ENCODE data around the gene CAV1. TPM values are rescaled to one million over a fixed set of nuclear protein-coding genes. Genes with fewer than 3 reads are reported as not detected.

The CAV1 gene
- total and polyA plus RNA-seq, 2 experiments from 2014 or later: 16.0 to 21.1 TPM

DNA sequence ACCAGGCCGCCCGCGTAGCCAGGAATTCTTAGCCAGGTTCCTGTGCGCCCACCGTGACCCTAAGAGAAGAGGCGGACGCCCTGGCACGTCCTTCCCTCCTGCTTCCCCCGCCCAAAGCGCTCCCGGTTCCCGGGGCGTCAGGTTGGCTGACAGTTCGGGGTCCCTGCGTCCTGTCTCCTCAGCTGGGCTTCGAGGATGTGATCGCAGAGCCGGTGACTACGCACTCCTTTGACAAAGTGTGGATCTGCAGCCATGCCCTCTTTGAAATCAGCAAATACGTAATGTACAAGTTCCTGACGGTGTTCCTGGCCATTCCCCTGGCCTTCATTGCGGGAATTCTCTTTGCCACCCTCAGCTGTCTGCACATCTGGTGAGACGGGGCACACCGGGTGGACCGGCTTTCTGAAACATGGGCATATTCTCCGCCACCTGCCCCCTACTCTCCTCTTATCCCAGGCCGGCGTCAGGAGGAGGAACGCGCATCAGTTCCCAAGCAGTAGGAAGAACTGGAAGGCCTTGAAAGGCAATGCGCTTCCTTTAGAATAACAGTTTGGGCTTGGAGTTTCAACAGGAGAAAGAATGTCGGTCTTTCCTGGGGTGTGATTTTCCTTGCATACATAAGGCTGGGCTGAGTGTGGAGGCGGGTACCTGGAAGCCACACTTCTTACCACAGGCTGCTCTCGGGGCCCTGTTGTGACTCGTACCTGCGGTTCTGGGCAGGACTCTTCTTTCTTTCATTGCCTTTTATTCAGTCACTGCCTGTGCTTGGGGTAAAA is 24.6 kb upstream of the CAV1 start:
- Histone ChIP-seq H3K4me2 (peak overlapping the region; percentile 99), H2AFZ (peak overlapping the region; percentile 99), H3K27ac (ENCODE audit: low read depth) (no peak overlapping the region), H3K27me3 (ENCODE audit: insufficient read depth) (peaks cover 30% of the 10 kb centered on the region), H3K9me2 (ENCODE audit: insufficient read depth) (no peaks in the 10 kb centered on the region), H3K4me1 (ENCODE audit: insufficient read depth) (peaks cover 11% of the 10 kb centered on the region), H3K36me3 (ENCODE audit: insufficient read depth) (no peaks in the 10 kb centered on the region), H3F3A (replicated peaks; ENCODE audit: low read depth) (peaks cover 6% of the 10 kb centered on the region; the same call in 1 of the 2 replicates), H3K4me3 (peak overlapping the region; percentile 87), H3K79me2 (replicated peaks; ENCODE audit: insufficient read depth) (no peaks in the 10 kb centered on the region), H4K20me1 (replicated peaks; ENCODE audit: insufficient read depth) (no peaks in the 10 kb centered on the region)
- TF ChIP-seq EZH2 (IDR thresholded peaks at IDR 0.05; ENCODE audit: low read depth, unreplicated experiment): peak; percentile 34
- TF ChIP-seq, protein P1, sequence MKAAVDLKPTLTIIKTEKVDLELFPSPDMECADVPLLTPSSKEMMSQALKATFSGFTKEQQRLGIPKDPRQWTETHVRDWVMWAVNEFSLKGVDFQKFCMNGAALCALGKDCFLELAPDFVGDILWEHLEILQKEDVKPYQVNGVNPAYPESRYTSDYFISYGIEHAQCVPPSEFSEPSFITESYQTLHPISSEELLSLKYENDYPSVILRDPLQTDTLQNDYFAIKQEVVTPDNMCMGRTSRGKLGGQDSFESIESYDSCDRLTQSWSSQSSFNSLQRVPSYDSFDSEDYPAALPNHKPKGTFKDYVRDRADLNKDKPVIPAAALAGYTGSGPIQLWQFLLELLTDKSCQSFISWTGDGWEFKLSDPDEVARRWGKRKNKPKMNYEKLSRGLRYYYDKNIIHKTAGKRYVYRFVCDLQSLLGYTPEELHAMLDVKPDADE (IDR thresholded peaks at IDR 0.05): no peak
- Mint-ChIP-seq H3K27me3 (ENCODE audit: insufficient read depth, low read depth, poor library complexity) (peaks cover 22% of the 10 kb centered on the region), H3K27ac (no peak overlapping the region), H3K4me1 (peaks cover 12% of the 10 kb centered on the region), H3K9me3 (no peaks in the 10 kb centered on the region), H3K4me3 (peak overlapping the region; percentile 85), H3K36me3 (ENCODE audit: low read depth) (no peaks in the 10 kb centered on the region)
- ATAC-seq (peak; percentile 69), DNase-seq (ENCODE audit: low spot score) (peak; percentile 71)

DNA sequence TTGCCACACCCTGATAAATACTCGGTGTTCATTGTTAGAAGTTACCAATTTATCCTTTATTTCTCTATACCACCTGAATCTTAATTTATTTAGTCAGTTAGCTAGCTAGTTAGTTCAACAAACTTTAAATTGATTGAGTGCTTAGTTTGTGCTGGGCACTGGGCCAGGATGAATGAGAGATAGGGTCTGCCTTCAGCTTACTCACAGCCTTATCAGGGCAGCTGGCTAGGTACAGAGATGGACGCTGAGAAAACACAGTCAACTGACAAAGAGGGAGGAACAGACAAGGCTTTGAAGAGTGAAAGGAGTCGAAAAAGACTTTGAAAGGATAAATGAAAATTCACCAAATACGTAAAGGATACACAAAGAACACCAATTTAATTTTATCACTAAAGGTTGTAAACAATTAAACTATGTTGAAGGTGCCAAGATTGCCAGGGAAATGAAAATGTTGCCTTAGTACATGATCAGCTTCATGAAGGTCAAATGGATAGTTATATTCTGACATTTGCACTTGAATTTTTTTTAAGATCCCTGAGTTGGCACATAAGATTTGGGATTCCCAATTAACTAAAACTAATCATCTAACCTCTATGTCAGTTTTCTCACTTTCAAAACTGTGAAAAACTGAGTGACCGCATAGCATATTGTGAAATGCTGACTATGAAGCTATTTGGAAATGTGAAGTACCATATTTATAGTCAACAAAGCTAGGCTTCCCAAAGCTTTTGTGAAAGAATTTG is 23.2 kb upstream of the CAV1 start:
- H3K27ac Mint-ChIP-seq: no peak overlapping the region
- H4K20me1 ChIP-seq (replicated peaks; ENCODE audit: insufficient read depth): no peaks in the 10 kb centered on the region
- no peaks in the 10 kb centered on the region for H3K79me2 ChIP-seq (replicated peaks; ENCODE audit: insufficient read depth)
- DNase-seq (ENCODE audit: low spot score) (no peak), ATAC-seq (no peak)
- H3K27ac ChIP-seq (ENCODE audit: low read depth): no peak overlapping the region
- H3K27me3 ChIP-seq (ENCODE audit: insufficient read depth): peaks cover 30% of the 10 kb centered on the region
- no peak overlapping the region for H3K4me3 ChIP-seq
- peaks cover 11% of the 10 kb centered on the region for H3K4me1 ChIP-seq (ENCODE audit: insufficient read depth)
- H3K4me1 Mint-ChIP-seq: peaks cover 12% of the 10 kb centered on the region
- no peak overlapping the region; the same call in 2 of the 3 replicates for H3K4me3 Mint-ChIP-seq
- peaks cover 6% of the 10 kb centered on the region; the same call in 1 of the 2 replicates for H3F3A ChIP-seq (replicated peaks; ENCODE audit: low read depth)
- H2AFZ ChIP-seq: no peak overlapping the region
- no peak overlapping the region; the same call in 1 of the 2 replicates for H3K4me2 ChIP-seq
- no peaks in the 10 kb centered on the region for H3K36me3 ChIP-seq (ENCODE audit: insufficient read depth)
- H3K27me3 Mint-ChIP-seq (ENCODE audit: insufficient read depth, low read depth, poor library complexity): peaks cover 22% of the 10 kb centered on the region
- H3K36me3 Mint-ChIP-seq (ENCODE audit: low read depth): no peaks in the 10 kb centered on the region
- no peaks in the 10 kb centered on the region for H3K9me2 ChIP-seq (ENCODE audit: insufficient read depth)
- no peaks in the 10 kb centered on the region for H3K9me3 Mint-ChIP-seq
- TF ChIP-seq NANOG (IDR thresholded peaks at IDR 0.05; ENCODE audit: borderline replicate concordance) (no peak), JUNB (IDR thresholded peaks at IDR 0.05; ENCODE audit: unreplicated experiment) (no peak), POLR2AphosphoS5 (IDR thresholded peaks at IDR 0.05; ENCODE audit: low read depth) (no peak), ZNF114 (CRISPR knock-in tag; IDR thresholded peaks at IDR 0.05) (no peak), EZH2 (IDR thresholded peaks at IDR 0.05; ENCODE audit: low read depth, unreplicated experiment) (no peak), ZNF331 (CRISPR knock-in tag; IDR thresholded peaks at IDR 0.05; ENCODE audit: low read depth) (no peak), STAT1 (IDR thresholded peaks at IDR 0.05; ENCODE audit: unreplicated experiment) (no peak), EZH2phosphoT487 (IDR thresholded peaks at IDR 0.05; ENCODE audit: unreplicated experiment) (no peak)
- TF ChIP-seq, protein P2, sequence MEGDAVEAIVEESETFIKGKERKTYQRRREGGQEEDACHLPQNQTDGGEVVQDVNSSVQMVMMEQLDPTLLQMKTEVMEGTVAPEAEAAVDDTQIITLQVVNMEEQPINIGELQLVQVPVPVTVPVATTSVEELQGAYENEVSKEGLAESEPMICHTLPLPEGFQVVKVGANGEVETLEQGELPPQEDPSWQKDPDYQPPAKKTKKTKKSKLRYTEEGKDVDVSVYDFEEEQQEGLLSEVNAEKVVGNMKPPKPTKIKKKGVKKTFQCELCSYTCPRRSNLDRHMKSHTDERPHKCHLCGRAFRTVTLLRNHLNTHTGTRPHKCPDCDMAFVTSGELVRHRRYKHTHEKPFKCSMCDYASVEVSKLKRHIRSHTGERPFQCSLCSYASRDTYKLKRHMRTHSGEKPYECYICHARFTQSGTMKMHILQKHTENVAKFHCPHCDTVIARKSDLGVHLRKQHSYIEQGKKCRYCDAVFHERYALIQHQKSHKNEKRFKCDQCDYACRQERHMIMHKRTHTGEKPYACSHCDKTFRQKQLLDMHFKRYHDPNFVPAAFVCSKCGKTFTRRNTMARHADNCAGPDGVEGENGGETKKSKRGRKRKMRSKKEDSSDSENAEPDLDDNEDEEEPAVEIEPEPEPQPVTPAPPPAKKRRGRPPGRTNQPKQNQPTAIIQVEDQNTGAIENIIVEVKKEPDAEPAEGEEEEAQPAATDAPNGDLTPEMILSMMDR (conservative IDR thresholded peaks at IDR 0.05; ENCODE audit: low read depth in 2 of 2): no peak
- TF ChIP-seq, protein P3, sequence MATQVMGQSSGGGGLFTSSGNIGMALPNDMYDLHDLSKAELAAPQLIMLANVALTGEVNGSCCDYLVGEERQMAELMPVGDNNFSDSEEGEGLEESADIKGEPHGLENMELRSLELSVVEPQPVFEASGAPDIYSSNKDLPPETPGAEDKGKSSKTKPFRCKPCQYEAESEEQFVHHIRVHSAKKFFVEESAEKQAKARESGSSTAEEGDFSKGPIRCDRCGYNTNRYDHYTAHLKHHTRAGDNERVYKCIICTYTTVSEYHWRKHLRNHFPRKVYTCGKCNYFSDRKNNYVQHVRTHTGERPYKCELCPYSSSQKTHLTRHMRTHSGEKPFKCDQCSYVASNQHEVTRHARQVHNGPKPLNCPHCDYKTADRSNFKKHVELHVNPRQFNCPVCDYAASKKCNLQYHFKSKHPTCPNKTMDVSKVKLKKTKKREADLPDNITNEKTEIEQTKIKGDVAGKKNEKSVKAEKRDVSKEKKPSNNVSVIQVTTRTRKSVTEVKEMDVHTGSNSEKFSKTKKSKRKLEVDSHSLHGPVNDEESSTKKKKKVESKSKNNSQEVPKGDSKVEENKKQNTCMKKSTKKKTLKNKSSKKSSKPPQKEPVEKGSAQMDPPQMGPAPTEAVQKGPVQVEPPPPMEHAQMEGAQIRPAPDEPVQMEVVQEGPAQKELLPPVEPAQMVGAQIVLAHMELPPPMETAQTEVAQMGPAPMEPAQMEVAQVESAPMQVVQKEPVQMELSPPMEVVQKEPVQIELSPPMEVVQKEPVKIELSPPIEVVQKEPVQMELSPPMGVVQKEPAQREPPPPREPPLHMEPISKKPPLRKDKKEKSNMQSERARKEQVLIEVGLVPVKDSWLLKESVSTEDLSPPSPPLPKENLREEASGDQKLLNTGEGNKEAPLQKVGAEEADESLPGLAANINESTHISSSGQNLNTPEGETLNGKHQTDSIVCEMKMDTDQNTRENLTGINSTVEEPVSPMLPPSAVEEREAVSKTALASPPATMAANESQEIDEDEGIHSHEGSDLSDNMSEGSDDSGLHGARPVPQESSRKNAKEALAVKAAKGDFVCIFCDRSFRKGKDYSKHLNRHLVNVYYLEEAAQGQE (IDR thresholded peaks at IDR 0.05; ENCODE audit: unreplicated experiment): no peak
